Measurements from ENCODE around the gene KIF5A. TPM values are rescaled to one million over a fixed set of nuclear protein-coding genes. Genes with fewer than 3 reads are reported as not detected.

The KIF5A gene
- total RNA-seq, 1 donor, result 0.36 TPM

DNA sequence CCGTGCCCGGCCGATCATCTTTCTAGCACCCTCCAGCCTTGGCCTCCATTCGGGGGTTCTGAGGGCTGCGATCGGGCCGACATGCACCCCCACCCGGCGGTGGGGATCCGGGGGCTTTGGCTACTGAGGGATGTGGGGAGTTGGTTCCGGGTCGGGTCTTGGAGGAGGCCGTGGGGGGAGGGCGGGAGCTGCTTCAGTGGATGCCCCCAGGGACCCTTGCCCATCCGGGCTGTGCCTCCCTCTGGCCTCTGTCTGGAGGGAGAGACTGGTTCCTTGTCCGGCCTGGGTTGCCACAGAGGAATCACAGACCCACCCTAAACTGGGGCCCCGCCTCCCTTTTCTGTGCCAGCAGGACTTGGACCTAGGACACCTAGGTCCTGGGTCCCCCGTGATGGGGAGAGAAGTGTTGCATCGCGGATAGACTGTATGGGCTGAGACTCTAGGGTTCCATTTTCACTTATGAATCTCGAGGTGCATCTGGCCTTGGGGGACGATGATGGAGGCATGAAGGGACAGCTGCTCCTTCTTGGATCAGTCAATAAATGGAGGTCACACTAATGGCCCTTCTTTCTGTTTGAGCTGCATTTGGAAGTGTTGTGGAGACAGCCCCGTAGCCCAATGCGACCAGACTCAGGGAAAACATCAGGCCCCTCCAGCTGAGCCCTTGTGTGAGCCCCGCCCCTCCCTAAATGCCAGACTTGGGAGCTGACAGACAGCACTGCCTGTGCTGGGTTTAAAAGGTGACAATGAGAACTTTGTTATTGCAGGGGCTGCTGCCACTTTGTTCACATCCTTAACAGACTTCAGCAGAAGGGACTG is 55.4 kb downstream of the KIF5A start:
- Histone ChIP-seq H3K79me2 (ENCODE audit: insufficient read depth, low read length) (no peaks in the 10 kb centered on the region), H2AFZ (ENCODE audit: low read length) (peak overlapping the region; percentile 59), H3K36me3 (ENCODE audit: insufficient read depth, low read length) (peaks cover 6% of the 10 kb centered on the region), H3K4me3 (ENCODE audit: insufficient read depth, low read length) (peak overlapping the region; percentile 89), H3K27ac (ENCODE audit: low read depth, low read length) (peak overlapping the region; percentile 60), H3K4me2 (ENCODE audit: insufficient read depth, low read length) (peak overlapping the region; percentile 86), H4K20me1 (ENCODE audit: insufficient read depth, low read length) (no peaks in the 10 kb centered on the region), H3K9me3 (ENCODE audit: low read depth, low read length) (no peaks in the 10 kb centered on the region), H3K27me3 (ENCODE audit: insufficient read depth, low read length) (no peaks in the 10 kb centered on the region), H3K4me1 (ENCODE audit: insufficient read depth, low read length) (peaks cover 17% of the 10 kb centered on the region)
- TF ChIP-seq, protein P1, sequence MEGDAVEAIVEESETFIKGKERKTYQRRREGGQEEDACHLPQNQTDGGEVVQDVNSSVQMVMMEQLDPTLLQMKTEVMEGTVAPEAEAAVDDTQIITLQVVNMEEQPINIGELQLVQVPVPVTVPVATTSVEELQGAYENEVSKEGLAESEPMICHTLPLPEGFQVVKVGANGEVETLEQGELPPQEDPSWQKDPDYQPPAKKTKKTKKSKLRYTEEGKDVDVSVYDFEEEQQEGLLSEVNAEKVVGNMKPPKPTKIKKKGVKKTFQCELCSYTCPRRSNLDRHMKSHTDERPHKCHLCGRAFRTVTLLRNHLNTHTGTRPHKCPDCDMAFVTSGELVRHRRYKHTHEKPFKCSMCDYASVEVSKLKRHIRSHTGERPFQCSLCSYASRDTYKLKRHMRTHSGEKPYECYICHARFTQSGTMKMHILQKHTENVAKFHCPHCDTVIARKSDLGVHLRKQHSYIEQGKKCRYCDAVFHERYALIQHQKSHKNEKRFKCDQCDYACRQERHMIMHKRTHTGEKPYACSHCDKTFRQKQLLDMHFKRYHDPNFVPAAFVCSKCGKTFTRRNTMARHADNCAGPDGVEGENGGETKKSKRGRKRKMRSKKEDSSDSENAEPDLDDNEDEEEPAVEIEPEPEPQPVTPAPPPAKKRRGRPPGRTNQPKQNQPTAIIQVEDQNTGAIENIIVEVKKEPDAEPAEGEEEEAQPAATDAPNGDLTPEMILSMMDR (IDR thresholded peaks at IDR 0.05; ENCODE audit: extremely low read depth, low read depth, low read length), result no peak
- DNase-seq (ENCODE audit: insufficient read length, low spot score, missing footprints), result peak; percentile 91

DNA sequence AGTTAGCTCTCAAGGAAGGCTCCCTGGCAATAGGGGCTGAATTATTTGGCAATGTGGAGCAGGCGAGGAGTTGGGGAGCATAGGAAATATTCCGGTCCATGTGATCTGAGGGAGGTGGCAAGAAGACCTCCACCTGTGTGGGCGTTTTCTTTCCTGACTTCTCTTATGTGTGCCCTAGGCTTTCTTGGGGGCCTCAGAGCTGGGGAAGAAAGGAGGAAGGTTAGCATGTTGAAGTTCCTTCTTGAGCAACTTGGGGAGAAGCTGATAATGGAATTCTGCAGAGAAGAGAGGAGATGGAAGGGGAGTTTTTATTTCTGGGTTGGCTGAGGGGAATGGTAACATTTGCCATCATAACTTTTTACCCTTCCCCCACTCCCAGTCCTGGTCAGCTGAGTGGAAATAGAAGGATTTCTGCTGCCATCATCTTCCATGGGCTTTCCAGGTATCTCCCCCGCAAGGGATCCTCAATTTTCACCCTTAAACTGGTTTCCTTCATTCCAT is 56.0 kb downstream of the KIF5A start:
- peak overlapping the region; percentile 89 for H3K4me3 ChIP-seq (ENCODE audit: insufficient read depth, low read length)
- peaks cover 22% of the 10 kb centered on the region for H3K4me1 ChIP-seq (ENCODE audit: insufficient read depth, low read length)
- no peak overlapping the region for H3K27ac ChIP-seq (ENCODE audit: low read depth, low read length)
- H2AFZ ChIP-seq (ENCODE audit: low read length), result peak overlapping the region; percentile 59
- no peaks in the 10 kb centered on the region for H4K20me1 ChIP-seq (ENCODE audit: insufficient read depth, low read length)
- no peaks in the 10 kb centered on the region for H3K27me3 ChIP-seq (ENCODE audit: insufficient read depth, low read length)
- no peaks in the 10 kb centered on the region for H3K9me3 ChIP-seq (ENCODE audit: low read depth, low read length)
- TF ChIP-seq, protein P1 (IDR thresholded peaks at IDR 0.05; ENCODE audit: extremely low read depth, low read depth, low read length), result no peak
- H3K4me2 ChIP-seq (ENCODE audit: insufficient read depth, low read length), result peak overlapping the region; percentile 86
- H3K36me3 ChIP-seq (ENCODE audit: insufficient read depth, low read length), result peaks cover 4% of the 10 kb centered on the region
- no peak for DNase-seq (ENCODE audit: insufficient read length, low spot score, missing footprints)
- no peaks in the 10 kb centered on the region for H3K79me2 ChIP-seq (ENCODE audit: insufficient read depth, low read length)

DNA sequence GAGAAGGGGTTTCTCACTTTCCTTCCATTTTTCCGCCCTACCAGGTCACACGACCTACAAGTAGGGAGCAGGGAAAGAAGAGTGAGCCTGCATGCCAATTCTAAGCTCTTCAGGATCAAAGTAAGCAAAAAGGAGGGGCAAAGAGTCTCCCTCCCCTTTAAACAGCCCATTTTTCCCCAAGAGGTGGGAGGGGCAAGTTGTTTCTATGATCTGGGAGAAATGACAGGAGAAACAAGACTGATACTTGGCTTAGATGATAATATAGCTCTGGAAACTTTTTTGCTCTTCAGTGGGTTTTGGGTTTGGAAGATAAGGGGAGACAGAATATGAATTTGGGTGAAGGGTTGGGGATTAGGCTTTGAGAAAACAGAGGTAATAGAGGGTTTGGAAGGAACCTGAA is 56.6 kb downstream of the KIF5A start:
- H3K4me2 ChIP-seq (ENCODE audit: insufficient read depth, low read length), result no peak overlapping the region
- H3K36me3 ChIP-seq (ENCODE audit: insufficient read depth, low read length), result peaks cover 2% of the 10 kb centered on the region
- H3K4me1 ChIP-seq (ENCODE audit: insufficient read depth, low read length), result peaks cover 24% of the 10 kb centered on the region
- no peak overlapping the region for H3K4me3 ChIP-seq (ENCODE audit: insufficient read depth, low read length)
- no peaks in the 10 kb centered on the region for H3K79me2 ChIP-seq (ENCODE audit: insufficient read depth, low read length)
- TF ChIP-seq, protein P1 (IDR thresholded peaks at IDR 0.05; ENCODE audit: extremely low read depth, low read depth, low read length), result no peak
- no peak overlapping the region for H3K27ac ChIP-seq (ENCODE audit: low read depth, low read length)
- no peaks in the 10 kb centered on the region for H3K9me3 ChIP-seq (ENCODE audit: low read depth, low read length)
- no peaks in the 10 kb centered on the region for H4K20me1 ChIP-seq (ENCODE audit: insufficient read depth, low read length)
- no peaks in the 10 kb centered on the region for H3K27me3 ChIP-seq (ENCODE audit: insufficient read depth, low read length)
- H2AFZ ChIP-seq (ENCODE audit: low read length), result no peak overlapping the region
- no peak for DNase-seq (ENCODE audit: insufficient read length, low spot score, missing footprints)

DNA sequence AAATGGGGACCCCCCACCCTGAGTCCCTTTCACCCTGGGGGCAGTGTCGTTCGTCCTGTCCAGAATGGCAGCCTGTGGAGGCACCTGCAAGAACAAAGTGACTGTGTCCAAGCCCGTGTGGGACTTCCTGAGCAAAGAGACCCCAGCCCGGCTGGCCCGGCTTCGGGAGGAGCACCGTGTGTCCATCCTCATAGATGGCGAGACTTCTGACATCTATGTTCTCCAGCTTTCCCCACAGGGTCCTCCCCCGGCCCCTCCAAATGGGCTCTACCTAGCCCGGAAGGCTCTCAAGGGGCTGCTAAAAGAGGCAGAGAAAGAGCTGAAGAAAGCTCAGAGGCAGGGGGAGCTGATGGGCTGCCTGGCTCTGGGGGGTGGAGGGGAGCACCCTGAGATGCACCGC is 57.0 kb downstream of the KIF5A start:
- no peaks in the 10 kb centered on the region for H3K27me3 ChIP-seq (ENCODE audit: insufficient read depth, low read length)
- H4K20me1 ChIP-seq (ENCODE audit: insufficient read depth, low read length), result no peaks in the 10 kb centered on the region
- DNase-seq (ENCODE audit: insufficient read length, low spot score, missing footprints), result no peak
- H3K4me3 ChIP-seq (ENCODE audit: insufficient read depth, low read length), result no peak overlapping the region
- peaks cover 2% of the 10 kb centered on the region for H3K36me3 ChIP-seq (ENCODE audit: insufficient read depth, low read length)
- TF ChIP-seq, protein P1 (IDR thresholded peaks at IDR 0.05; ENCODE audit: extremely low read depth, low read depth, low read length), result no peak
- H3K4me1 ChIP-seq (ENCODE audit: insufficient read depth, low read length), result peaks cover 24% of the 10 kb centered on the region
- H3K9me3 ChIP-seq (ENCODE audit: low read depth, low read length), result no peaks in the 10 kb centered on the region
- no peak overlapping the region for H3K4me2 ChIP-seq (ENCODE audit: insufficient read depth, low read length)
- no peak overlapping the region for H2AFZ ChIP-seq (ENCODE audit: low read length)
- no peak overlapping the region for H3K27ac ChIP-seq (ENCODE audit: low read depth, low read length)
- H3K79me2 ChIP-seq (ENCODE audit: insufficient read depth, low read length), result no peaks in the 10 kb centered on the region
